GM18508 (cell line): ENCODE results near the gene PRKCH.

Source experiments
- ATAC-seq: cut with Tn5 transposase; IDR thresholded peaks from one replicate; pipeline ENCODE4 v1.9.1; 2021; ENCODE audit warnings: moderate number of reproducible peaks; ENCODE audit not compliant: insufficient read depth, unreplicated experiment

PRKCH gene

GRCh38 chr14:61321385-61322010 lies at the start of gene PRKCH:
PRKCH (plus strand) TSS chr14:61321579; CDS start chr14:61322102, 523 bp downstream.
- ATAC-seq = no peak

GRCh38 chr14:61277232-61277631 lies 44.1 kb upstream of the PRKCH start:
- no peak for ATAC-seq

GRCh38 chr14:61277784-61278183 lies 43.6 kb upstream of the PRKCH start:
- ATAC-seq = no peak

- ATAC-seq = no peak
Measured at GRCh38 chr14:61279082-61279481, 42.3 kb upstream of the PRKCH start.

GRCh38 chr14:61280092-61280525 lies 41.3 kb upstream of the PRKCH start:
- ATAC-seq = no peak

- ATAC-seq = no peak
Measured at GRCh38 chr14:61280526-61281185, 40.7 kb upstream of the PRKCH start.

GRCh38 chr14:61281186-61281947 lies 40.0 kb upstream of the PRKCH start, which contains the start of gene TMEM30B:
TMEM30B (minus strand) TSS chr14:61281338; CDS start chr14:61281147, 191 bp downstream.
- ATAC-seq = no peak

GRCh38 chr14:61281948-61282275 lies 39.5 kb upstream of the PRKCH start:
- no peak for ATAC-seq

GRCh38 chr14:61282746-61283145 lies 38.6 kb upstream of the PRKCH start:
- no peak for ATAC-seq

GRCh38 chr14:61284001-61284400 lies 37.4 kb upstream of the PRKCH start:
- ATAC-seq = no peak

GRCh38 chr14:61285364-61285763 lies 36.0 kb upstream of the PRKCH start:
- ATAC-seq = no peak

GRCh38 chr14:61287196-61287595 lies 34.2 kb upstream of the PRKCH start:
- ATAC-seq = no peak

GRCh38 chr14:61288228-61288627 lies 33.2 kb upstream of the PRKCH start:
- no peak for ATAC-seq

- no peak for ATAC-seq
Measured at GRCh38 chr14:61288720-61289119, 32.7 kb upstream of the PRKCH start.

GRCh38 chr14:61290701-61291100 lies 30.7 kb upstream of the PRKCH start:
- no peak for ATAC-seq

- no peak for ATAC-seq
Measured at GRCh38 chr14:61296151-61296550, 25.2 kb upstream of the PRKCH start.

- no peak for ATAC-seq
Measured at GRCh38 chr14:61296719-61297502, 24.5 kb upstream of the PRKCH start.

GRCh38 chr14:61297581-61297980 lies 23.8 kb upstream of the PRKCH start:
- ATAC-seq = no peak

GRCh38 chr14:61298824-61299223 lies 22.6 kb upstream of the PRKCH start:
- ATAC-seq = no peak

- no peak for ATAC-seq
Measured at GRCh38 chr14:61300209-61300608, 21.2 kb upstream of the PRKCH start.

- no peak for ATAC-seq
Measured at GRCh38 chr14:61300754-61301153, 20.6 kb upstream of the PRKCH start.
